HEK293 (cell line): ENCODE results near the gene RPS6KA2.
A peak's percentile ranks its signal among the peaks of the same experiment; 100 is the strongest.

Source experiments
- CTCF ChIP-seq: fragments of 450-650 bp; formaldehyde crosslinking; IDR thresholded peaks from 2 replicates; pipeline ENCODE4 v1.5.1; 2016; ENCODE audit warnings: missing biosample characterization, missing genetic modification characterization
- HOXA7 ChIP-seq: sonication (generic); formaldehyde crosslinking; IDR thresholded peaks from 2 replicates; pipeline ENCODE4 v1.8.1; 2022; ENCODE audit warnings: missing genetic modification reagents, borderline replicate concordance
- IKZF3 ChIP-seq: fragments of 450-650 bp; IDR thresholded peaks from 2 replicates; pipeline ENCODE4 v1.5.0; 2018; ENCODE audit warnings: missing biosample characterization, mild to moderate bottlenecking, missing genetic modification characterization, moderate library complexity
- PRDM4 ChIP-seq: fragments of 450-650 bp; formaldehyde crosslinking; IDR thresholded peaks from 2 replicates; pipeline ENCODE4 v1.5.1; 2017; ENCODE audit warnings: missing biosample characterization, missing genetic modification characterization
- TRIM28 ChIP-seq: IDR thresholded peaks from 2 replicates; pipeline ENCODE4 v1.6.1; 2011; ENCODE audit warnings: low read length, control low read depth, borderline replicate concordance
- ZBTB10 ChIP-seq: fragments of 450-650 bp; formaldehyde crosslinking; IDR thresholded peaks from 2 replicates; pipeline ENCODE4 v1.5.1; 2016; ENCODE audit warnings: missing biosample characterization, missing genetic modification characterization
- ZNF10 ChIP-seq: fragments of 450-650 bp; formaldehyde crosslinking; IDR thresholded peaks from 2 replicates; pipeline ENCODE4 v1.5.1; 2017; ENCODE audit warnings: missing biosample characterization, missing genetic modification characterization
- ZNF155 ChIP-seq: fragments of 450-650 bp; formaldehyde crosslinking; IDR thresholded peaks from 2 replicates; pipeline ENCODE4 v1.5.1; 2016; ENCODE audit warnings: missing biosample characterization, missing genetic modification characterization
- ZNF19 ChIP-seq: fragments of 450-650 bp; formaldehyde crosslinking; IDR thresholded peaks from 2 replicates; pipeline ENCODE4; 2016; ENCODE audit warnings: missing biosample characterization, missing genetic modification characterization, low read depth
- ZNF248 ChIP-seq: fragments of 450-650 bp; formaldehyde crosslinking; IDR thresholded peaks from 2 replicates; pipeline ENCODE4 v1.5.1; 2017; ENCODE audit warnings: missing biosample characterization, missing genetic modification characterization
- ZNF324 ChIP-seq: fragments of 450-650 bp; formaldehyde crosslinking; IDR thresholded peaks from 2 replicates; pipeline ENCODE4 v1.5.1; 2016; ENCODE audit warnings: missing biosample characterization, missing genetic modification characterization
- ZNF350 ChIP-seq: fragments of 450-650 bp; formaldehyde crosslinking; IDR thresholded peaks from 2 replicates; pipeline ENCODE4 v1.5.0; 2017; ENCODE audit warnings: missing biosample characterization, mild to moderate bottlenecking, missing genetic modification characterization
- ZNF48 ChIP-seq: fragments of 450-650 bp; formaldehyde crosslinking; IDR thresholded peaks from 2 replicates; pipeline ENCODE4 v1.5.1; 2016; ENCODE audit warnings: missing biosample characterization, missing genetic modification characterization
- ZNF488 ChIP-seq: fragments of 450-650 bp; formaldehyde crosslinking; IDR thresholded peaks from 2 replicates; pipeline ENCODE4 v1.5.1; 2016; ENCODE audit warnings: missing biosample characterization, missing genetic modification characterization
- ZNF529 ChIP-seq: fragments of 450-650 bp; formaldehyde crosslinking; IDR thresholded peaks from 2 replicates; pipeline ENCODE4 v1.5.1; 2017; ENCODE audit warnings: missing genetic modification characterization, missing biosample characterization; ENCODE audit not compliant: insufficient replicate concordance
- ZNF530 ChIP-seq: fragments of 450-650 bp; formaldehyde crosslinking; IDR thresholded peaks from 2 replicates; pipeline ENCODE4 v1.5.1; 2016; ENCODE audit warnings: low read depth, missing biosample characterization, missing genetic modification characterization
- ZNF555 ChIP-seq: fragments of 450-650 bp; formaldehyde crosslinking; conservative IDR thresholded peaks from 2 replicates; pipeline ENCODE4 v1.5.1; 2017; ENCODE audit warnings: missing biosample characterization, mild to moderate bottlenecking, missing genetic modification characterization, inconsistent platforms
- ZNF560 ChIP-seq: fragments of 450-650 bp; formaldehyde crosslinking; IDR thresholded peaks from 2 replicates; pipeline ENCODE4 v1.5.1; 2017; ENCODE audit warnings: missing biosample characterization, missing genetic modification characterization, borderline replicate concordance
- ZNF571 ChIP-seq: fragments of 450-650 bp; formaldehyde crosslinking; IDR thresholded peaks from 2 replicates; pipeline ENCODE4 v1.5.0; 2017; ENCODE audit warnings: missing biosample characterization, missing genetic modification characterization
- ZNF600 ChIP-seq: fragments of 450-650 bp; formaldehyde crosslinking; IDR thresholded peaks from 2 replicates; pipeline ENCODE4 v1.5.1; 2016; ENCODE audit warnings: missing biosample characterization, missing genetic modification characterization
- ZNF645 ChIP-seq: fragments of 450-650 bp; formaldehyde crosslinking; IDR thresholded peaks from 2 replicates; pipeline ENCODE4; 2016; ENCODE audit warnings: missing biosample characterization, missing genetic modification characterization
- ZNF660 ChIP-seq: fragments of 450-650 bp; IDR thresholded peaks from 2 replicates; pipeline ENCODE4 v1.5.1; 2018; ENCODE audit warnings: missing biosample characterization, mild to moderate bottlenecking, missing genetic modification characterization
- ZNF670 ChIP-seq: fragments of 450-650 bp; formaldehyde crosslinking; IDR thresholded peaks from 2 replicates; pipeline ENCODE4 v1.5.1; 2016; ENCODE audit warnings: missing biosample characterization, missing genetic modification characterization, low read depth
- ZNF677 ChIP-seq: fragments of 450-650 bp; IDR thresholded peaks from 2 replicates; pipeline ENCODE4 v1.5.0; 2018; ENCODE audit warnings: missing biosample characterization, mild to moderate bottlenecking, missing genetic modification characterization, moderate library complexity
- ZNF701 ChIP-seq: fragments of 450-650 bp; formaldehyde crosslinking; IDR thresholded peaks from 2 replicates; pipeline ENCODE4 v1.5.1; 2016; ENCODE audit warnings: missing biosample characterization, missing genetic modification characterization
- ZNF704 ChIP-seq: fragments of 450-650 bp; formaldehyde crosslinking; IDR thresholded peaks from 2 replicates; pipeline ENCODE4 v1.5.1; 2016; ENCODE audit warnings: missing biosample characterization, missing genetic modification characterization
- ZNF747 ChIP-seq: fragments of 450-650 bp; formaldehyde crosslinking; IDR thresholded peaks from 2 replicates; pipeline ENCODE4 v1.5.1; 2016; ENCODE audit warnings: missing biosample characterization, missing genetic modification characterization
- ZSCAN18 ChIP-seq: fragments of 450-650 bp; formaldehyde crosslinking; IDR thresholded peaks from 2 replicates; pipeline ENCODE4 v1.5.1; 2016; ENCODE audit warnings: missing biosample characterization, missing genetic modification characterization
- ZSCAN30 ChIP-seq: fragments of 450-650 bp; IDR thresholded peaks from 2 replicates; pipeline ENCODE4 v1.5.1; 2018; ENCODE audit warnings: missing biosample characterization, mild to moderate bottlenecking, missing genetic modification characterization, moderate library complexity

RPS6KA2 gene

GRCh38 chr6:166381733-166382499, 245.1 kb downstream of the RPS6KA2 start (continued):
- no peak for TF ChIP-seq ZNF677 (tag by site-specific recombination)
- TF ChIP-seq ZNF560 (tag by site-specific recombination): no peak
- no peak for TF ChIP-seq HOXA7 (CRISPR knock-in tag)
- no peak for TF ChIP-seq ZNF670
- TF ChIP-seq ZNF704 (tag by site-specific recombination): no peak
- no peak for TF ChIP-seq ZNF571 (tag by site-specific recombination)
- no peak for TF ChIP-seq ZSCAN18
- TF ChIP-seq ZNF530: no peak
- TF ChIP-seq ZNF555: no peak
- peak; percentile 22; the same call in 1 of the 2 replicates for TF ChIP-seq IKZF3
- TF ChIP-seq ZNF600: no peak
- TF ChIP-seq ZNF660 (tag by site-specific recombination): no peak
- TF ChIP-seq ZNF529 (tag by site-specific recombination): no peak
- TF ChIP-seq TRIM28: no peak
- no peak for TF ChIP-seq PRDM4 (tag by site-specific recombination)
- TF ChIP-seq ZNF19 (tag by site-specific recombination): no peak
- peak; percentile 97 for TF ChIP-seq CTCF (tag by site-specific recombination)
- TF ChIP-seq ZNF324 (tag by site-specific recombination): no peak
- TF ChIP-seq ZNF155 (tag by site-specific recombination): no peak
- TF ChIP-seq ZNF350 (tag by site-specific recombination): no peak
- TF ChIP-seq ZSCAN30 (tag by site-specific recombination): 0 out of 2 replicates have a peak, but pooled peaks have one; percentile 10
- no peak for TF ChIP-seq ZNF701 (tag by site-specific recombination)
- no peak for TF ChIP-seq ZNF248 (tag by site-specific recombination)
- peak; percentile 94 for TF ChIP-seq ZBTB10
- TF ChIP-seq ZNF747: no peak
- no peak for TF ChIP-seq ZNF10 (tag by site-specific recombination)
- TF ChIP-seq ZNF488: no peak
- TF ChIP-seq ZNF48: no peak
- TF ChIP-seq ZNF645 (tag by site-specific recombination): no peak
